PC-9 (cell line): Measurements from ENCODE around the gene MPPE1.

Source experiments
- CTCF ChIP-seq: fragments of 200-600 bp; sonication (generic); conservative IDR thresholded peaks from 2 replicates; pipeline ENCODE4 v1.6.1; 2017; ENCODE audit warnings: mixed run types, antibody characterized with exemption, mild to moderate bottlenecking, moderate library complexity
- EZH2 ChIP-seq: fragments of 200-600 bp; sonication (generic); IDR thresholded peaks from 2 replicates; pipeline ENCODE4 v1.8.0; 2017; ENCODE audit warnings: antibody characterized with exemption, low read depth

DNA sequence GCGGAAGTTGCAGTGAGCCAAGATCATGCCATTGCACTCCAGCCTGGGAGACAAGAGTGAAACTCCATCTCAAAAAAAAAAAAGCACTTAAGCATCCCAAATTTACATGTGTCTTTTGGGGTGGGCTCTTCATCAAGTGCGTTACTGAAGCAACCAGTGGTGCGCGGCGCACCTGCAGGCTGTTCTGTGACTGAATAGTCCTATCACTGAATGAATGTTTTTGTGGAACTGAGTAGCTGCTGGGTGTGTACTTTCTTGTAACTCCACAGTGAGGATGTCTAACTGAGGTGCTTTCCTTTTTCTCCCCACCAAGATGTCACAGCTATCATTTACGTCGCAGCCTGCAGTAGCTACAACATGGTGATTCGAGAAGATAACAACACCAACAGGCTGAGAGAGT lies 39.9 kb downstream of the MPPE1 start:
- TF ChIP-seq CTCF = no peak
- TF ChIP-seq EZH2 = no peak
